Measurements from ENCODE around the gene VSNL1.

GRCh38 chr2:17683981-17684380 lies 143.5 kb downstream of the VSNL1 start:
- TF ChIP-seq POLR2A (IDR thresholded peaks at IDR 0.05; ENCODE audit: low read length) (no peak), GATA1 (IDR thresholded peaks at IDR 0.05; ENCODE audit: low read depth, low read length) (no peak)
